Frontal cortex (tissue), 4 donors: ENCODE data around the gene FBXL14. TPM values are rescaled to one million over a fixed set of nuclear protein-coding genes. Genes with fewer than 3 reads are reported as not detected.
A peak's percentile ranks its signal among the peaks of the same experiment; 100 is the strongest.

Experiments
- DNase-seq, 2 donors: peaks; one replicate each; pipeline ENCODE4 v3.0.0; 2012; ENCODE audit warnings: low spot score in 2 of 2
- FAIRE-seq: peaks from 2 replicates; lab custom pipeline; 2012; peaks lifted over from hg19 to GRCh38; lab: Jason Lieb, UNC
- total RNA-seq: library from RNA; depleted of rRNA; stranded (reverse); fragments of >200 nt; gene quantifications from one replicate; pipeline ENCODE4 v1.2.3, GENCODE V29; 2014
- donor health status: control.
- donor health status: control.
- donor health status: control.

The FBXL14 gene
- 17.5 TPM for total RNA-seq

- FAIRE-seq: no peak
- DNase-seq: peak; percentile 71 to 79
These were observed at the start of gene FBXL14 for GRCh38 chr12:1594261-1595025. Gene FBXL14 (minus strand): TSS chr12:1594581. CDS start chr12:1594066, 515 bp downstream.

GRCh38 chr12:1643905-1644533 lies 49.6 kb upstream of the FBXL14 start:
- FAIRE-seq: no peak

GRCh38 chr12:1643043-1643442 lies 48.7 kb upstream of the FBXL14 start:
- DNase-seq (no peak), FAIRE-seq (no peak)

More at GRCh38 chr12:1643905-1644533, 49.6 kb upstream of the FBXL14 start:
- DNase-seq: no peak

GRCh38 chr12:1642513-1642912 lies 48.1 kb upstream of the FBXL14 start:
- FAIRE-seq (no peak), DNase-seq (no peak)

- no peak for FAIRE-seq
- no peak for DNase-seq
These were observed 46.2 kb upstream of the FBXL14 start for GRCh38 chr12:1640328-1641234.

GRCh38 chr12:1639538-1639937 lies 45.2 kb upstream of the FBXL14 start:
- no peak for DNase-seq
- no peak for FAIRE-seq

GRCh38 chr12:1638203-1638602 lies 43.8 kb upstream of the FBXL14 start:
- no peak for DNase-seq

GRCh38 chr12:1635301-1636095 lies 41.1 kb upstream of the FBXL14 start:
- FAIRE-seq: no peak
- DNase-seq: no peak

More at GRCh38 chr12:1638203-1638602, 43.8 kb upstream of the FBXL14 start:
- FAIRE-seq: no peak

GRCh38 chr12:1634590-1635191 lies 40.3 kb upstream of the FBXL14 start:
- DNase-seq (peak; percentile 80), FAIRE-seq (no peak)

GRCh38 chr12:1634149-1634548 lies 39.8 kb upstream of the FBXL14 start:
- DNase-seq (no peak), FAIRE-seq (no peak)

GRCh38 chr12:1633459-1633858 lies 39.1 kb upstream of the FBXL14 start:
- no peak for FAIRE-seq
- DNase-seq: no peak

GRCh38 chr12:1632702-1633101 lies 38.3 kb upstream of the FBXL14 start:
- FAIRE-seq: no peak
- no peak for DNase-seq

GRCh38 chr12:1630827-1631591 lies 36.6 kb upstream of the FBXL14 start:
- FAIRE-seq: no peak

GRCh38 chr12:1630133-1630826 lies 35.9 kb upstream of the FBXL14 start:
- FAIRE-seq (no peak), DNase-seq (peak; percentile 63 to 71)

More at GRCh38 chr12:1630827-1631591, 36.6 kb upstream of the FBXL14 start:
- DNase-seq: no peak

GRCh38 chr12:1629338-1630132 lies 35.2 kb upstream of the FBXL14 start:
- FAIRE-seq (no peak), DNase-seq (no peak)

- FAIRE-seq: no peak
- no peak for DNase-seq
These were observed 34.4 kb upstream of the FBXL14 start, which contains the start of gene WNT5B for GRCh38 chr12:1628666-1629337. Gene WNT5B (plus strand): TSS chr12:1629231. CDS start chr12:1631355, 2,124 bp downstream.
